KMS-11 (cell line): ENCODE results near the gene NFASC.

Source experiments
- H2AFZ ChIP-seq: fragments of 200-600 bp; sonication (generic); 2 replicates; pipeline ENCODE4 v1.6.1; 2016; ENCODE audit warnings: antibody characterized with exemption, mixed run types, low read depth
- H3K27ac ChIP-seq: fragments of 200-600 bp; sonication (generic); 2 replicates; pipeline ENCODE4 v1.6.1; 2016; ENCODE audit warnings: mild to moderate bottlenecking, mixed run types
- H3K27me3 ChIP-seq: fragments of 200-600 bp; sonication (generic); 2 replicates; pipeline ENCODE4 v1.6.1; 2017; ENCODE audit warnings: mild to moderate bottlenecking, low read depth, mixed run types, moderate library complexity; ENCODE audit not compliant: insufficient read depth
- H3K36me3 ChIP-seq: fragments of 200-600 bp; sonication (generic); 2 replicates; pipeline ENCODE4 v1.6.1; 2017; ENCODE audit warnings: mild to moderate bottlenecking, mixed run types; ENCODE audit not compliant: insufficient read depth
- H3K4me1 ChIP-seq: fragments of 200-600 bp; sonication (generic); 2 replicates; pipeline ENCODE4 v1.6.1; 2016; ENCODE audit warnings: mild to moderate bottlenecking, low read depth, mixed run types; ENCODE audit not compliant: poor library complexity, severe bottlenecking
- H3K4me2 ChIP-seq: fragments of 200-600 bp; sonication (generic); 2 replicates; pipeline ENCODE4 v1.7.0; 2016; ENCODE audit warnings: mild to moderate bottlenecking, mixed run types
- H3K4me3 ChIP-seq: fragments of 200-600 bp; sonication (generic); IDR thresholded peaks from 2 replicates; pipeline ENCODE4 v1.6.1; 2017; ENCODE audit warnings: low read depth, low read length, mixed read lengths; ENCODE audit not compliant: insufficient read depth
- H3K79me2 ChIP-seq: fragments of 200-600 bp; sonication (generic); 2 replicates; pipeline ENCODE4 v1.6.1; 2016; ENCODE audit warnings: low read depth, mixed run types; ENCODE audit not compliant: insufficient read depth
- H3K9ac ChIP-seq: fragments of 200-600 bp; sonication (generic); 2 replicates; pipeline ENCODE4 v1.6.1; 2016; ENCODE audit warnings: mild to moderate bottlenecking, mixed run types
- H4K20me1 ChIP-seq: fragments of 200-600 bp; sonication (generic); 2 replicates; pipeline ENCODE4 v1.6.1; 2016; ENCODE audit warnings: mild to moderate bottlenecking, mixed run types; ENCODE audit not compliant: insufficient read depth
- CTCF ChIP-seq: fragments of 200-600 bp; sonication (generic); conservative IDR thresholded peaks from 2 replicates; pipeline ENCODE4 v1.6.1; 2017; ENCODE audit warnings: low read depth, mild to moderate bottlenecking, antibody characterized with exemption, low read length, moderate library complexity, mixed read lengths

The NFASC gene

GRCh38 chr1:205026181-205026580 lies 155.5 kb downstream of the NFASC start:
- H3K79me2 ChIP-seq: no peaks in the 10 kb centered on the region
- no peak for TF ChIP-seq CTCF
- no peak overlapping the region for H2AFZ ChIP-seq

DNA sequence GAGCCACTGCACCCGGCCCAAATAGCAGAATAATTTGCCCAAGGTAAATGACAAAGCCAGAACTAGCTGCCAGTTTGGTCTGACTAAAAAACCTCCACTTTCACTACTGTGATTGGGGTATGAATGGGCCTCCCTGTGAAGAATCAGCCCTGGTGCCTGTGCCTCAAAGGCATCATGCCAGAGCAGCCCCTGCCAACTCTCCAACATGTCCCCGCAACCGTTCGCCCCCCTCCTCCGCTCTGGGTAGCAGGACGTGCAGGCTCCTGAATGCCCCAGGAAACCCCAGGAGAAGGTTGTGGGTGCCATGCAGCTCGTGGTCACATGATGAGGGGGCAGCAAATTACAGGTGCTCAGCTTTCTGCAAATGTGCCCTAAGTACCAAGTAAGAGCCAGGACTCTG lies 157.7 kb downstream of the NFASC start:
- Histone ChIP-seq H2AFZ (no peak overlapping the region), H3K36me3 (no peaks in the 10 kb centered on the region), H3K4me1 (no peaks in the 10 kb centered on the region), H3K4me3 (no peak overlapping the region), H3K27ac (no peak overlapping the region), H3K4me2 (no peak overlapping the region), H3K27me3 (peaks cover 37% of the 10 kb centered on the region), H3K79me2 (no peaks in the 10 kb centered on the region), H3K9ac (no peak overlapping the region), H4K20me1 (no peaks in the 10 kb centered on the region)
- no peak for TF ChIP-seq CTCF

More at GRCh38 chr1:205026181-205026580, 155.5 kb downstream of the NFASC start:
- peaks cover 38% of the 10 kb centered on the region for H3K27me3 ChIP-seq
- no peak overlapping the region for H3K4me2 ChIP-seq
- no peaks in the 10 kb centered on the region for H3K36me3 ChIP-seq
- no peak overlapping the region for H3K9ac ChIP-seq
- H3K4me1 ChIP-seq: no peaks in the 10 kb centered on the region
- H3K4me3 ChIP-seq: no peak overlapping the region
- no peak overlapping the region for H3K27ac ChIP-seq
- H4K20me1 ChIP-seq: no peaks in the 10 kb centered on the region

GRCh38 chr1:205028924-205029323 lies 158.3 kb downstream of the NFASC start:
- H3K4me3 ChIP-seq: no peak overlapping the region
- no peak overlapping the region for H2AFZ ChIP-seq
- H3K4me1 ChIP-seq: no peaks in the 10 kb centered on the region
- peaks cover 40% of the 10 kb centered on the region for H3K27me3 ChIP-seq
- no peak for TF ChIP-seq CTCF
- H4K20me1 ChIP-seq: no peaks in the 10 kb centered on the region
- H3K79me2 ChIP-seq: no peaks in the 10 kb centered on the region
- H3K9ac ChIP-seq: no peak overlapping the region
- no peak overlapping the region for H3K4me2 ChIP-seq
- H3K36me3 ChIP-seq: no peaks in the 10 kb centered on the region
- H3K27ac ChIP-seq: no peak overlapping the region

GRCh38 chr1:205030241-205030640 lies 159.6 kb downstream of the NFASC start:
- Histone ChIP-seq H4K20me1 (no peaks in the 10 kb centered on the region), H3K4me3 (no peak overlapping the region), H3K79me2 (no peaks in the 10 kb centered on the region), H2AFZ (no peak overlapping the region), H3K4me2 (no peak overlapping the region), H3K9ac (no peak overlapping the region), H3K27me3 (peaks cover 40% of the 10 kb centered on the region), H3K36me3 (no peaks in the 10 kb centered on the region), H3K4me1 (no peaks in the 10 kb centered on the region), H3K27ac (no peak overlapping the region)
- no peak for TF ChIP-seq CTCF
